GM12891 (cell line): ENCODE results near the gene NCAM1.

ENCODE experiments used
- POLR2A ChIP-seq: IDR thresholded peaks from 2 replicates; pipeline ENCODE4 v1.6.1; 2011; ENCODE audit warnings: low read depth, low read length, control low read depth
- TAF1 ChIP-seq: IDR thresholded peaks from 2 replicates; pipeline ENCODE4 v1.6.1; 2011; ENCODE audit warnings: low read depth, low read length, control low read depth

- no peak for TF ChIP-seq TAF1
- no peak for TF ChIP-seq POLR2A
Observed at GRCh38 chr11:113288286-113288863, 327.2 kb downstream of the NCAM1 start.
